GM18517 (cell line): Measurements from ENCODE around the gene CAMK1D.
"Not testable (repeated sequence)": the region's sequence is repeated elsewhere in the genome, so short reads cannot be mapped to it uniquely, and the experiment has no call there.

ENCODE experiments used
- ATAC-seq: cut with Tn5 transposase; IDR thresholded peaks from one replicate; pipeline ENCODE4 v1.9.1; 2021; ENCODE audit warnings: mild to moderate bottlenecking, moderate library complexity; ENCODE audit not compliant: unreplicated experiment

The CAMK1D gene

DNA sequence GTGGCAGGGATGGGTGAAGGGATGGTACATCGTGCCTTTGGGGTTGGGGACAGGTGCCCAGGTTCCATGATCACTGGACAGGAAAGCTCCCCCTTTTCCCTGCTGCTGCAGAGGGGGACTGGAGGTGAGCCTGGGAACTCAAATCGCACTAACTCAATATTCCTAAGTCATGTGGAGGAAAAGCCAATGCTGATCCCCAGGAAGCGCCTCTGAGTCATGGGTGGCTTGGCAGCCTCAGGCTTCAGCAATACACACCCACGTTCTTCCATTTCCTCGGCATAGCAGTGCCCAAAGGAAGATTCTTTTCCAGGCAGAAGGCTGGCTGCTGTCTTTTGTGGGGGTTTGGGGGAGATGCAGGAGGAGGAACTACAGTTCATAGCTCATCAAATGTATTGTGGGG lies 486.4 kb downstream of the CAMK1D start:
- ATAC-seq = no peak

DNA sequence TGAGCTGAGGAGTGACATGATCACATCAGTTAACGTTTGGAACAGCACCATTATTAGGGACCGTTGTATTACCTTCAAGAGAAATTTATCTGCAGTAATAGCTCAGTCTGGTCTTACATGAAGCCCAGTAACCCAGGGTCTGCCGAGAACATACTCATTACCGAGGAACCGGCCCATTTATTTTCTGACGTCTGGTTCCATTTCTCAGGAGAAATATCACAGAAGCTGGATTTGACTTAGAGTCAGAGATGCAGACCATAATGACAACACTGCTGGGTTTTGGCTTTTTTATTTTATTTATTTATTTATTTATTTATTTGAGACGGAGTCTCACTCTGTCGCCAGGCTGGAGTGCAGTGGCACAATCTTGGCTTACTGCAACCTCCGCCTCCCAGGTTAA lies 489.0 kb downstream of the CAMK1D start:
- no peak for ATAC-seq

DNA sequence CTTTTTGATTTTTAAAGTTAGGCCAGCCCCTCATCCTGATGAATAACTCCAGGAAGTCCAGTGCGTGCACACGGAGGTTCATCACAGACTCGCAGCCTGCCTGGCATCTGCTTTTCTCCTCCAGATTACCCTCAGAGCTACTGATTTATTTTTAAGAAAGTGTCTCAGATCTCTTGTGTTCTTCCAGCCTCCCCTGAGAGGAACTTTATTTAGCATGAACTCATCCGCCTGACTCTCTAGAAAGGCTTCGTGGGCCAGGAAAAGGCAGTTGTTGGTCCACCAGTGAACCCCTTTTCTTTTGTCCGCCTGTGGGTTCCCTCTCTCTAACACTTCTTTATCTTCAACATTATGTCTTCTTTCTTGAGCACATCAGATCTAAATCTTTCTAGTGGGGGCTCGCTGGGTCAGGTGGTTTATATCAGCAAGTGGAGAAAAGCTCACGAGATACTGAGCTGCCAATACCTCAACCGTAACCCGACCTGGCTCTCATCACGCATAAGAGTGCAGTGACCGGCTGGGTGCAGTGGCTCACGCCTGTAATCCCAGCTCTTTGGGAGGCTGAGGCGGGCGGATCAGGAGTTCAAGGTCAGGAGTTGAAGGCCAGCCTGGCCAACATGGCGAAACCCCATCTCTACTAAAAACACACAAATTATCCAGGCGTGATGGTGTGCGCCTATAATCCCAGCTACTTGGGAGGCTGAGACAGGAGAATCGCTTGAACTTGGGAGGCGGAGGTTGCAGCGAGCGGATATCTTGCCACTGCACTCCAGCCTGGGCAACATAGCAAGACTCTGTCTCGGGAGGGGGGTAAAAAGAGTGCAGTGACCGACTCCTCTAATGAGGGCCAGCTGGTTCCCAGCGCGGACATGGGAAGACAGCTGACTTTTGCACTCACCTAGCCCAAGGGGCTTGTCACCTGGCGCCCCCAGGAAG lies 489.9 kb downstream of the CAMK1D start:
- no peak for ATAC-seq

DNA sequence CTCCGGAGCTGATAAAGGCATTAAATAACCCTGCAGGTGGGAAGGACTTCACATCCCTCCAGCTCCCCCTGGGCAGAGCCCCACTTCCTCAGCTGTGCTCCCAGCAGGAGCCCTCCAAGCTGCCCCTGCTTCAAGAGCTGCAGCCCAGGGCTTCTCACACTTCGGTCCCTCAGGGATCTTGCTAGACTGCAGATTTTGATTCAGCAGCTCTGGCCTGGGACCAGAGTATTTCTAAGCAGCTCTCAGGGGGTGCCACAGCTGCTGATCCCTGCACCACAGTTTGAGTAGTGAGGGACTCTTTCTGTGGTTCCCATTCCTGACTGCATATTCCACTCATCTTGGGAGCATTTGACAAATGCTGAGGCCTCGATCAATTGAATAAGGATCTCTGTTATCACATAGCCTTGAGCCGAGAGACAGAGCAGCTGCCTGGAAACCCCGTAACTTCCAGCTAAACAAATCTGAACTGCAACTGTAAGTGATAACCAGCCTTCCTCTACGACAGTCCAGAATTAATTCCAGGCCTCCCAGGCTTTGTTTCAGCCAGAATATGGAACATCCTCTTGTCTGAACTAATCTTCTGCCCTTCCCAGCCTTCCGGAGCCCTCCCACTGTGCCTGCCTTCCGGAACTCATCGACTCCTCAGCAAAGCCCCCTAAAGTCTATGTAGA lies 490.7 kb downstream of the CAMK1D start:
- ATAC-seq = no peak

DNA sequence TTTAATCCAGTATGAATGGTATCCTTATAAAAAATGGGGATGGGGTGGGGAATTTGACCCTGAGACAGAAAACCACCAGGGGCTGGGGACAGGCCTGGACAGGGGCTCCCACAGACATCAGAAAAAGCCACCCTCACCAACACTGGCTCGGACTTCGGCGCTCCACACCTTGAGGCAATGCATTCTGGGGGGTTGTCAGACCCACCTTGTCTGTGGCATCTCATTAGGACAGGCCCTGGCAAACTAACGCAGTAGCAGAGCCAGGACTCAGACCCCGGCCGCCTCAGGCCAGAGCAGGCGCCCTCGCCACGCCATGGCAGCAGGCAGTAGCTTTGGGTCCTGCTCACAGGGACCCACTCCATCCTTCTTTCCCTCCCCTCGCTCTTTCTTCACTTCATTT lies 492.1 kb downstream of the CAMK1D start:
- ATAC-seq = no peak

DNA sequence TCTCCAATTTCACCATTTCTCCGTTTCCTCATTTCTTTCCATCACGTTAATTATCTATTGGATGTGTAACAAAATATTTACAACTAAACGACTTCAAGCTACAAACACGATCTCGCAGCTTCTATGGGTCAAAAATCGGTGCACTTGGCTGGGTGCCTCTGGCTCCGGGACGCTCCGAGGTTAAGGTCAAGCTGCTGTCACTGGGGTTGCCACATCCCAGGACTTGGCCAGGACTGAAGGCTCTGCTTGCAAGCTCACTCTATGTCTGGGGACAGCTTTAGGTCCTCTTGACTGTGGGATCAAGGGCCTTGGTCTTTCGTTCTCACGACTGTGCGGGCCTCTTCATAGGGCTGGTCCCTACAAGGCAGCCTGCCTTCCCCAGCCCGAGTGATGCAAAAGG lies 492.5 kb downstream of the CAMK1D start:
- ATAC-seq = no peak

DNA sequence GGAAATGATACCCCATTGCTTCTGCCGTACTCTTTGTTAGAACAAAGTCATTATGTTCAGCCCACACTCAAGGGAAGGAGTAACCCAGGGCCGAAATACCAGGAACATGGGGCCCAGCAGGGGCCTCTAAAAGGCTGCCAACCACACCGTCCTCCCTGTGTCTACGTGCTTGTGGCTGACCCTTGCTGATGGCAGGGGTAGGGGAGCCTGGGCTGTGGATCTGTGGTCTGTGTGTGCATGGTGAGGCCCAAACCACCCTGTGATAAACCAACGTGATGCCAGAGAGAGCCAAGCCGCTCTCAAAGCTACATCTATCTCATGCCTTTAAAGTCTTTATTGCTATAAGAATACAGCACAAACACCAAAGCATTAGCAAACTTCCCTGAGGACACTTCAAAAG lies 493.0 kb downstream of the CAMK1D start:
- ATAC-seq = no peak

DNA sequence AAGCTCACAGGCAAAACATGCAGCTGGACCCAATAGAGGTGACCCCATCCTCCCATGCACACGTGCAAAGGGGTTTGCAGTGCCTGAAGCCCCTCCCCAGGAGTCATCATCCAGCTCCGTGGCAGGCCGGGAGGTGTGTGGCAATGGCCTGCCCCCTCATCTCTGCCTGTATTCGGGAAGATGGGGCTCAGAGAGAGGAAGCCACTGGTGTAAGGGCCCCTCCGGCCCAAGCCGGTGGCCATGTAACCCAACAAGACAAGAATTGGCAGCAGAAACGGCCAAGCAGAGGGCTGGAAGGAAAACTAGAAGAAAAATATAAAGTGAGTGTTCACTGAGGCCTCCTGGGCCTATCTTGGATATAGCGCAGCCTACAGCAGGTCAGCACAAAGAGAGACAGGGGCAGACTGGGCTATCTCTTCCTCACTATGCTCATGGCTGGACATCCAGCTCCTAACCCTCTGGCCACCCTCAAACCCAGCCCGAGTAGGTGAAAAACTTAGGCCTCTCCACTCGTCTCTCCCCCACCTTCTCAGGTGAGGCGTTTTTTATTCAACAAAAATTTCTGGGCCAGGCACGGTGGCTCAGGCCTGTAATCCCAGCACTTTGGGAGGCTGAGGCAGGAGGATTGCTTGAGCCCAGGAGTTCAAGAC lies 494.1 kb downstream of the CAMK1D start:
- no peak for ATAC-seq

DNA sequence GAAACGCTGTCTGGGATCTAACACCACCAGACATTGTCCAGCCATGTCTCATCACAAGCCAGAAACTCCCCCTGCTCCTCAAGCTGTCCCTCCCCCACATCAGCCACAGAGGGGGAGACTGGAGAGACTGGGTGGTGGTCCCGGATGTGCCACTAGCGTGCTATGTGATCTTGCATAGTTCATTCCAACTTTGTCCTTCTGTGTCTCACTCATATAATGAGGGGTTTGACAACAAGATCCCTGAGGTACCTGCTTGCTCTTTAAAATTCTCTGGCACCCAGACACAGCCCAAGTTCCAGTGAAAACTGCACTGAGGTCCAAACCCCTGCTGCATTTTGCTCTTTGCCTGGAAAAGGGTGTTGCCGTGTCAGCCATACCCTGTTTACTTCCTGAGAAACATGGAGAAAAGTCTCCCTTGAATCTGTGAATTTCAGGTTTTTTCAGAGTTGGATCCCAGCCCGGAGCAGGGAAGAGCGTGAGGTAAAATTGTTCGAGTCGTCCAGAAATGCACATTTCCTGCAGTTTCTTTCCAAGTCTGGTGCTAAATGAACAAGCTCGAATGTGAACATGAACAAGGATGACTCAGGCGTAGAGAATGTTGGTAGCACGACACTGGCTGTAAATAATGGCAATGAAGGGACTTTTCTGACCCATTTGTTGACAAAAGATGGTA lies 495.6 kb downstream of the CAMK1D start:
- no peak for ATAC-seq

DNA sequence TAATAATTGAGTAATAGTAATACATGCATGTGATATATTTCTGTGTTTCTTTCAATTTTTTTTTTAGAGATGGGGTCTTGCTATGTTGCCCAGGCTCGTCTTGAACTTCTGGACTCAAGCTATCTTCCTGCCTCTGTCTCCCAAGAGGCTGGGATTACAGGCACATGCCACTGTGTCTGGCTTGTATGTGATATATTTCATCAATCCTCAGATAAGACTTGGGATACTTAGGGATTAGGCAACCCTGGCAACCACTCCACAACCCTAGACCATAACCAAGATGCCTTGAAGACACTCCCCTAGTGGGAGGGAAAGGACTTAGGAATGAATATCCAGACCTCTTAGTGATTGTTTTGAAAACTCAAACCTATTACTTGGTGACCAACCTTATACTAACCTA lies 497.4 kb downstream of the CAMK1D start:
- no peak for ATAC-seq

DNA sequence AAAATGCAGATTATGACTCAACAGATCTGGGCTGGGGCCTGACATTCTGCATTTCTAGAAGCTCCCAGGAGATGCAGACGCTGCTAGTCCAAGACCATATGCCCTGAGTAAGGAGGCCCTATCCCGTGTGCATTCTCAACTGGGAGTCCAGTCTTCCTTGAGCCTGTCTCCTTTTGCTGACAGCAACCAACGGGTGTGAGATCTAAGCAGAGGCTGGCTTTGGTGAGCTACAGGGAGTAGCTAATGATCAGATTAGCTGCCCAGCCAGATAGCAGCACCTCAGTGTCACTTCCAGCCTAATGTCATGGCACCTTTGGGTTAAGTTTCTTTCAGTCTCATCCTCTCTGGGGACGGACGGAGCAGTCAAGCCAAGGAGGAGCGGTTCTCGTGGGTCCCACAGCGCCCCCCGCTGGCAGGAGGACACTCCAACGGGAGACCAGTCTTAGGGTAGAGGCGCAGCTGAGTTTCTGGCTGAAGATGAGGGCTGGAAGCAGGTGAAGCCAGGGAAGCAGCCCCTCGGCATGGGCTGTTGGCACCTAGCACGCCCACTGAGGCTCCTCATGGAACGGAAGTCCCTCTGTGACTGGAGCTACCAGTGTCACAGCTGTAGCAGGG lies 498.1 kb downstream of the CAMK1D start:
- no peak for ATAC-seq

DNA sequence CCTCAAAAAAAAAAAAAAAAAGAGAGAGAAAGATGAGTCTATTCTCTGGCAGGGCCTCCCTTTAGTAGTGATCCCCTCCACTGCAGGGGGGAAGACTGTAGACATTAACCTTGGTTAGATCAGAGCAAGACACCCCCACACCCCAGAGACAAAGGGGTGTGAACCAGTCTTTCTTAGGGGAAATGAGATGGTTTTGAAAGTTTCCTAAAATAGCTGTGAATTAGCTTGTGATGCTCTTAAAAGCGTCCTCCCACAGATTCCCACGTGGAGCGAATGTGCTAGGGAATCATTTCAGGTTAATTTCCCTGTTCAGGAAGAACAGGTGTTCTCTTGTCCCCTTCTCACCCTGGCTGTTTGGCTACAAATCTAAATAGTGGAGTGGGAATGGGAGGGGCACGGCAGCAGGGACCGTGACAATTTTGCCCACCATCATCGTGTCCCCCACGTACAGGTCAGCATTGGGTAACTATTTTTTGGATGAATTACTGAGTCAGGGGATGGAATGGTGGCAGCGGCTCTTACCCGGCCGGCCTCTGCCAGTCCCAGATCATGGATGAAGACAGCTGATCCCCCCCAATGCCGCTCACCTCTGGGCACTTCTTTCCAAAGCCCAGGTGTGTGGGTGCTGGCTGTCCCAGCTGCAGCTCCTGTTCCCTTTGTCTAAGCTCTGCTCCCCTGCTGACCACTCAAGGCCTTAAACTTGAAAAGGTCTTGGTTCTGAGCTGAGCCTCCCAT lies 499.3 kb downstream of the CAMK1D start:
- no peak for ATAC-seq

DNA sequence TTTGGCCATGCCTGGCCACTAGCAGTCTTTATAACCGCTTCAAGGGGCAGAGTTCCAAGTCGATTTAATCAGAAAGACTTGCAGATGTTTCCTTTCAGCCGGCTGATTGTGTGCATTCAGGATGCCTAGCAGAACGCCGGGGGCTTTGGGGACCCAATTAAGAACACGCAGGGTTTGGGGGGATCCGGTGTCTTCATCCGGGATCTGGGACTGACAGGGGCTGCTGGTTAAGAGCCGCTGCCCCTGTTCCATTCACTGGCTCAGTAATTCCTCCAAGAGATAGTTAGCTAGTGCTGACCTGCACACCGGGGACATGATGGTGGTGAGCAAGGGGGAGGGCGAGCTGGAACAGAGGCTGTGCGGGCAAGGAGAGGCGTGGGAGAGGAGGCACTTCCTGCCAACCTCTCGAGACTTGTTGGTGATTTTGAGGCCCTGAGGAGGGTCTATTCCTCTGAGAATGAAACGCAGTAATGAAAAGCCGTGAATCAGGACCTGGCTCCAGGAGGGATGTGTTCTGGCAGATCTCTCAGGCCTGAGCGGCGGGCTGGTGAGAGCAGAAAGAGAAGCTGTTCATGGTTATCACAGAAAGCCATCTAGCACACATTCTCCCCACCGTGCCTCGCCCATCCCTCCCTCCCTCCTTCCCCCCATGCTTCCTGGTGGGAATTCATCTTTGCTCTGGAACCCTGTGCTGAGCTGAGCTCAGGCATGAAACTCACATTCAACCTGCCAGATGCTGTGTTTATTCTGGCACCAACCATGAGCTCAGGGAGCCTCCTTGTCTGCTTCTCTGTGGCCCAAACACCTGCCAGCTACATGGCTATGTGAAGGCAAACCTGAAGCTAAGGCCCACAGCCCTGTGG lies 500.2 kb downstream of the CAMK1D start:
- no peak for ATAC-seq

DNA sequence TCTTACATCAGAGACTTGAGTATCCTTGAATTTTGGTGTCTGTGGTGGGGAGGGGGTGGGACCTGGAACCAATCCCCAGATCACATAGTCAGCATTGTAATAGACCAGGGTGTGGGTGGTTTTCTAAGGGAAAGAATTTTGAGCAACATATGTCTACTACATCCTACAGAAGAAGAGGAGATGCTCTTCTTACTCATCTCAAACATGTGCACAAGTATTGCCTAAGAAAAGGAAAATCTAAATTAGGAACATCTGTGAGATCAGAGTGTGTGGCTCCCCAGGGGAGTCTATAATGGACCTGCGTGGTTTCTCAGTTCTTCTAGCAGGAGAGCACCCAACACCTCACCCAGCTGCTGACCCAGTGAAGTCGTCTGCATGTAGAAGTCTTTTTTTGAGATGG lies 503.3 kb downstream of the CAMK1D start:
- ATAC-seq = no peak

DNA sequence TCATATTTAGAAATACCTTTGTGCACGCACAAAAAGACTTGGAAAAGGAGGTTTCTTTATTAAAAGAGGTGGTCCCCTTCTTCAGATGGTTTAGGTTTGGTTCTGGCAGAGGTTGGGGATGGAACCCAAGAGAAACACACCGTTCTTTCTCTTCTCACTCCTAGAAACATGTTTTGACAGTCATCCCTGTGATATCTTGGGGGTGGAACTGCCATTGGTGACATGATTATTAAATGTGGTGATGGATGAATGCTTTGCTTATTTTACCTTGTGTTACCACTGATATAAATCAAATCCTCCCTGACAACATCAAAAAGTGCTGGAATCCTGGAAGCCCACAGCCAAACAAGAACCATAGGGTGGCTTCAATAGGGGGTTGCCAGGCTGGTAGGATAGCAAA lies 505.6 kb downstream of the CAMK1D start:
- ATAC-seq = no peak

DNA sequence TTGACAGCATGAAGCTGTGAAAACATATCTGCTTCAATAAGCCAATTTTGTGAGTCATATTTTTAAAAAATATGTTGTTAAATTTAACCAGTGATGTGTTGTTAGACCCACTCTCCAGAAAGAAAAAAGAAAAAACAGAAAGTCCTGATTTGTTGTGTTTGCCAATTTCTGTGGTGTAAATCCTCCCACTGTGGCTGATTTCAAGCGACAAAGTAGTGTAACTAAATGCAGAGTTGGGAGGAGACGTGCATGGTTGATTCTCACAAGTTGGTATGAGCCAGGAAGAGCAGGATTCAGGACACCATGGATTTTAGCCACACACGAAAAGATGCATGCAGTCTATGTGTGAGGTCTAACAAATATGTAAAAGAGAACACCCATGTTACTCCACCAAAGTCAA lies 513.1 kb downstream of the CAMK1D start:
- no peak for ATAC-seq

DNA sequence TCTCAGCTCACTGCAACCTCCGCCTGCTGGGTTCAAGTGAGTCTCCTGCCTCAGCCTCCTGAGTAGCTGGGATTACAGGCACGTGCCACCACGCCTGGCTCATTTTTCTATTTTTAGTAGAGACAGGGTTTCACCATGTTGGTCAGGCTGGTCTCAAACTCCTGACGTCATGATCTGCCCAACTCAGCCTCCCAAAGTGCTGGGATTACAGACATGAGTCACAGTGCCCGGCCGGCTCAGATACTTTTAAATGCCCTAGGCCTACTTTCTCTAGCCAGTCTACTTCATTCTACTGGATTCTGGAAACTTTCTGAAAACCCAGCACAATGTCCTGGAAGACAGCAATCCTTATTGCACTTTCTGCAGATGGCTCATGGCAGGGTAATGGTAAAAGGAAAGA lies 516.2 kb downstream of the CAMK1D start:
- not testable (repeated sequence) for ATAC-seq

DNA sequence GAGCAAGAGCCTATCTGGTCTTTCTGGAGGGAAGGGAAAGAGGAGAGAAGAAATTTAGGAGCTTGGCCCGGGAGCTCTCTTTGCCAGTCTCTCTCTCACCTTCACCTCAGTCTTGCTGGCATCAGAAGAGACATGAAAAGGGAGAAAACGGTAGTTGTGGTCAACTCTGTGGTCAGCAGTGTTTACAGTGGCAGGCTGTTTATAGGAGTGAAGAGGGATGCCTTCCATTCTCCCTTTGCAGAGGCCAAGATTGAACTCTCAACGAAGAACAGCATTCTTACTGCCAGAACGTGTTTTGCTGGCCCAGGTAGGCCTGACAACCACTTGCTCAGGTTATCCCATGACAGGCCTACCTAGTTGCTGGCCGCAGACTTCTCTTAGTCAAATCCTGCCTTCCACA lies 518.9 kb downstream of the CAMK1D start:
- ATAC-seq = no peak

DNA sequence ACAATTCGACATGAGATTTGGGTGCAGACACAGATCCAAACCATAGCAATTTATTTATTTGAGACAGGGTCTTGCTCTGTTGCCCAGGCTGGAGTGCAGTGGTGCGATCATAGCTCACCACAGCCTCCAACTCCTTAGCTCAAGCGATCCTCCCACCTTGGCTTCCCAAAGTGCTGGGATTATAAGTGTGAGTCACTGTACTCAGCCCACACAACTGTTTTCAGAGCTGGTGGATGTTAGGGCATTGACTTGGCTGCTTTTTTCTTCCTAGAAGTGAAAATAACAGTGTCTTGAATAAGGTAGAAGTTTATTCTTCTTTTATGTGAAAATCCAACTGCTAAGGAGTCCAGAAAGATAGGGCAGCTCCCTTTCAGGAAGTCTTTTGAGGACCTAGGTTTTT lies 520.1 kb downstream of the CAMK1D start:
- no peak for ATAC-seq
